ENCODE data around the gene LRIG2.

The LRIG2 gene

GRCh38 chr1:113138778-113139177 is 65.8 kb downstream of the LRIG2 start:
- H3K4me3 ChIP-seq (ENCODE audit: low read depth, low read length) = no peak overlapping the region
- TF ChIP-seq CTCF (conservative IDR thresholded peaks at IDR 0.05; ENCODE audit: low read depth, low read length) = no peak
- no peak for DNase-seq (ENCODE audit: low read depth)

GRCh38 chr1:113140176-113140575 is 67.2 kb downstream of the LRIG2 start:
- H3K4me3 ChIP-seq (ENCODE audit: low read depth, low read length) = no peak overlapping the region
- no peak for DNase-seq (ENCODE audit: low read depth)
- TF ChIP-seq CTCF (conservative IDR thresholded peaks at IDR 0.05; ENCODE audit: low read depth, low read length) = no peak

- peak; percentile 77 for DNase-seq (ENCODE audit: low read depth)
- H3K4me3 ChIP-seq (ENCODE audit: low read depth, low read length) = no peak overlapping the region
- TF ChIP-seq CTCF (conservative IDR thresholded peaks at IDR 0.05; ENCODE audit: low read depth, low read length) = peak; percentile 90
These were observed 67.8 kb downstream of the LRIG2 start for GRCh38 chr1:113140588-113141446.

GRCh38 chr1:113141650-113142473 is 68.9 kb downstream of the LRIG2 start:
- DNase-seq (ENCODE audit: low read depth) = peak; percentile 62
- H3K4me3 ChIP-seq (ENCODE audit: low read depth, low read length) = no peak overlapping the region
- TF ChIP-seq CTCF (conservative IDR thresholded peaks at IDR 0.05; ENCODE audit: low read depth, low read length) = no peak

- DNase-seq (ENCODE audit: low read depth) = peak; percentile 56
- H3K4me3 ChIP-seq (ENCODE audit: low read depth, low read length) = no peak overlapping the region
- no peak for TF ChIP-seq CTCF (conservative IDR thresholded peaks at IDR 0.05; ENCODE audit: low read depth, low read length)
These were observed 69.8 kb downstream of the LRIG2 start for GRCh38 chr1:113142791-113143190.

- no peak for TF ChIP-seq CTCF (conservative IDR thresholded peaks at IDR 0.05; ENCODE audit: low read depth, low read length)
- DNase-seq (ENCODE audit: low read depth) = peak; percentile 70
- no peak overlapping the region for H3K4me3 ChIP-seq (ENCODE audit: low read depth, low read length)
These were observed 73.5 kb downstream of the LRIG2 start for GRCh38 chr1:113146242-113147072.

All from choroid plexus epithelial cell (primary cell).